Measurements from ENCODE around the gene HHATL.
"Not testable (repeated sequence)": the region's sequence is repeated elsewhere in the genome, so short reads cannot be mapped to it uniquely, and the experiment has no call there.

The HHATL gene

DNA sequence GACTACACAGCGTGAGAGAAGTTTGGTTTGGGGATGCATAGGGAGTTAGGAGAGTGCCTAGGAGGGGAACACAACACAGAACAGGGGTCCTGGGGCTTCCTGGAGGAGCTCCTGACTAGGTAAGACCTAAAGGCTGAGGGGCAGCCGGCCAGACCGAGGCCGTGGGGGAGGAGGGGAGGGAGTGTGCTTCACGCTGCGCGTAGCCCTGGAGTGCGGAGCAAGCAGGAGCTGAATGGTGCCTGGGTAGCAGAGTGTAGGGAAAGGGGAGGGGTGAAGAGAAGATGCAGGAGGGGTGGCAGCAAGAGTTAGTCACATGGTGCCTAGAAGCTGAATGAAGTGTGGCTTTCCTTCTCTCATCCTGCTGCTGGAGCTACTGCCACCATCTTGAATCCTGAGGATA is 32.4 kb upstream of the HHATL start:
- FAIRE-seq (no peak), DNase-seq (ENCODE audit: extremely low spot score, insufficient read length, low read depth) (no peak)

DNA sequence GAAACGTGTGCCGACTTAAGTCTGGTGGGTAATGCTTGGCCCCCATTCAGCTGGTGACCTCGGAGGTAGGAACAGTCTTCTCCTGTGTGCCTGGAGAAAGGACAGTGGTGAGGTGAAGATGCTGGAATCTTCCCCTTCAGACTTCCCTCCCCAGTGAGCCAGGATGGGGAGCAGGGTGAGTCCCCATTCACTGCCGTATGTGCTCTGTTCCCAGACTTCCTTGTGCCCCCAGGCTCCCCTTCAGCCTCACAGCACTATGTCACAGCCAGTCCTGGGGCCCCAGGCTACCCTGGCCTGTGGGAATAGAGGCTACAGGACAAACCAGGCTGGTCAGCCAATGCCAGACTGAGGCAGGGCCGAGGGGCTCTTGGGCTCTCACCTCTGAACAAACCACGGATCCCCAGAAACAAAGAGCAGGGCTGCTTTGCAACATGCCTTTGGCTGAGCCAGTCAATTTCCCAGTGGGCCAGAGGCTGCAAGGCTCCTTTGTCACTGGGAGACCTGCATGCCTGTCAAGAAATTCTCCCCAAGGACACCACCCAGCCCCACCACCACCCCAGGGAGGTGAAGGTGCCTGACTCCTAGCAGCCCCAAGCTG is 31.8 kb upstream of the HHATL start:
- no peak for FAIRE-seq
- no peak for DNase-seq (ENCODE audit: extremely low spot score, insufficient read length, low read depth)

DNA sequence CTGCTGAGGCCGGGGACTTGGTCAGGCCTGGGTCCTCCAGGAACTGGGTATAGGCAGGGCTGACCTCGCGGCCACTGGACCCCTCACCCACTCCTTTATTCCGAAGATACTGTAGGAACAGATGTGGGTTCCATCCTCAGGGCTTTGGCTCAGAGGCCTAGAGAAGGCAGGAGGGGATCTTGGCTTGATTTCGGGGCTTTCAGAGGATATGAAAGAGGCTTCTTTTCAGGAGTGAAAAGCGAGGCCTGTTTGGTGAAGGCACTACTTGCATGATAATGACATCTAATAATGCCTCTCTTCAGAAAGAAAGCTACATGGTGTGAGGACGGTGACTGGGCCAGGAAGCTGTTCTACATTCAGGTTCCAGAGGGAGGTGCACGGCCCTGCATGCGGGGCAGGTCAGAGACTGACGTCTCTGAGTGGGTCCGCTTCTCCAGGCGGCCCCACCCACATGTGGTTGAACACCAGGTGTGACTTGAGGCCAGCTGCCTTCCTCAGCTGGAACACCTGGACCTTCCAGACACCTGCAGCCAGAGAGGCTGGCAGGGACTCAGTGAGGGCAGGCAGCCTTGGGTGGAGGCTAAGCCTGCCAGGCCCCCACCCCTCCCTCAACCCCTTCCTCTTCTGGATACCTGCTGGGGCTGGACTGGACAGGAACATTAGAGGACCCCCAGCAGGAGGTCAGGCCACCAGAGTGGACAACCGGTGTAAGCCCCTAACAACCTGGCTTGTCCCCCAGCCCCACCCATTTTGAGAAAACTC is 31.1 kb upstream of the HHATL start:
- no peak for DNase-seq (ENCODE audit: extremely low spot score, insufficient read length, low read depth)
- no peak for FAIRE-seq

DNA sequence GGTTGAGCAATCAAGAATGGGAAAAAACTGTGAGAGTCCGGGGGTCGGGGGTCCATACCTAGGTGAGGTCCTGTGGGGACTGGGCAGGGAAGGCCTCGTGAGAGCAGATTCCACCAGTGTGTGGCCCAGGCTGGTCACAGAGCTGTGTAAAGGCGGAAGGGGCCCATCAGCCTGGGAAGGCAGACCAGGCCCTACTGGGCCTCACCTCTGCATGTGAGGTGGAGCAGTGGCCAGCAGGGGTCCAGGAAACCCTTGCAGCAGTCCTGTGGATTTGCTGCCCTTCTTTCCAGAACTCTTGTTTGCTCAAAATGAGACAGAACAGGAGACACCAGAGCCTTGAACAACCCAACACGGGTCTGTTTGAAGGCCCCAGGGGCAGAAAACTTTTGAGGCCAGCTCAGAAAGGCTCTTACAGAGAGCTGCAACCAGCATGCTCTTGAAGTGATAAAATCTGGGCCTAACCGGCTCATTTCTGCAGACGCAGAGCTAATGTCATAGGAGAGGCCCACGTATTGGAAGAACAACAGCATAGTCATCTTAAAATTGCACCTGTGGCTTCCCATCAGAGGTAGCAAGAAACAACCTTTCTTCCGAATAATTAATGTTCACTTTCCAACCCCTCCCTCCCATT is 30.3 kb upstream of the HHATL start:
- no peak for FAIRE-seq
- no peak for DNase-seq (ENCODE audit: extremely low spot score, insufficient read length, low read depth)

GRCh38 chr3:42732196-42732828 is 29.7 kb upstream of the HHATL start:
- FAIRE-seq (no peak), DNase-seq (ENCODE audit: extremely low spot score, insufficient read length, low read depth) (no peak)

GRCh38 chr3:42731476-42732195 is 29.0 kb upstream of the HHATL start:
- DNase-seq (ENCODE audit: extremely low spot score, insufficient read length, low read depth): no peak
- no peak for FAIRE-seq

DNA sequence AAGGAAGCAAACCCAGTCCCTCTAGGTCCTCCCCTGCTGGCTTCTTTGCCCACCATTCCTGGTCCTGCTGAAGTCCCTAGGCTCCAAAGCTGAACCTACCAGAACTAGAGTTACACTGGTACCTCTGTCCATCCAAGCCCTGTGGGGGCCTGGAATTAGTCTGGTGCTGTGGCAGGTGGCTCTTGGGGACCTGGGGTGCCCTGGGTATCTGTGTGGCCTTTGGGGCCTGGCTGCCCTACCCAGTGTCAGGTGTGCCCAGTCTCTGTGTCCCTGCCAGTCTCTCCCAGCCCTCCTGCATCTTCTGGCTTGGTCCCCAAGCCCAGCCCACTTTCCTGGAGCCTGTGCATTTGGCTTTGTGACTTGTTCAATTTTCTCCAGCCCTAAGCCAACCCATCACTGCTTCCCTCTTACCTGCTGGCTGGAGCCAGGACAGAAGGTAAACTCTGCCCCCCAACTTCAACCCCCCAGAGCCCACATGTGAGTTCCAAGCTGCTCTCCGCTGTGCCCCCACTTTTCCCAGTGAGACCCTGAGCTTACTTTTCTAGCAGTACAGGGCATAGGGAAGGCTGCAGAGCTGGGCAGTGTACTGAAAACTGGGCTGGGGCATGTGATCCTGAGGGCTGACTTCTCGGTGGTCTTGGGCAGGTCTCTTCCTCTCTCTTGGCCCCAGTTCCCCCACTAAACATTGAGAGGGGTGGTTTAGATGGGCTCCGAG is 28.3 kb upstream of the HHATL start:
- DNase-seq (ENCODE audit: extremely low spot score, insufficient read length, low read depth) (no peak), FAIRE-seq (no peak)

- DNase-seq (ENCODE audit: extremely low spot score, insufficient read length, low read depth) (no peak), FAIRE-seq (no peak)
These were observed 27.7 kb upstream of the HHATL start for GRCh38 chr3:42730294-42730693.

- FAIRE-seq (no peak), DNase-seq (ENCODE audit: extremely low spot score, insufficient read length, low read depth) (no peak)
These were observed 27.0 kb upstream of the HHATL start for GRCh38 chr3:42729404-42730145.

DNA sequence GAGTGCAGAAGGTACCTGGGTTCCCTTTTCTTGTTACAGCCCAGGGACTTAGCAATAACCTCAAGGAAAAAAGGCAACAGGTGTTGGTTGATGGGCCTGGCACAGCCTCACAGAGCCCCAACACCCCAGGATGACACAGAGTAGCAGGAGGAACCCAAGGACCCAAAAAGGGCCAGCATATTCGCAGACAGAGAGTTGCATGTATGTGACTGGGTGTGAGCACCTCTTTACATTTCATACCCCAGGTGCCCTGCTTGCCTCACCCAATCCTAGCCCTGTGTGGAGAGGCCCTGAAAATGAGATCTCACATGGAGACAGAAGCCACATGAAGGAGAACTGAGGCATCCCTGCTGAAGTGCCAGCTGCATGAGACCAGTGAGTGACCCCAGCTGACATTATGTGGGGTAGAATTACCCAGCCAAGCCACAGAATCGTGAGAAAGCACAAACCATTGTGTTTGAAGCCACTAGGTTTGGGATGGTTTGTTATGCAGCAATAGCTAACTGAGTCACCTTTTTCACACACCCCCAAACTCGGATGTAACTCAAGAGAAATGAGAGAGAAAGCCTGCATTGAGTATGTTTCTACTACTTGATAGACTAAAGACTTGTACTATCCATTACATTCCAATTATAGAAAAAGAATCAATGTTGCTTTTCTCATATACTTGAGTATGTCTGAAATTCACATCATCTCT is 26.2 kb upstream of the HHATL start:
- DNase-seq (ENCODE audit: extremely low spot score, insufficient read length, low read depth) (no peak), FAIRE-seq (no peak)

- no peak for FAIRE-seq
- DNase-seq (ENCODE audit: extremely low spot score, insufficient read length, low read depth): no peak
These were observed 25.5 kb upstream of the HHATL start for GRCh38 chr3:42728056-42728455.

DNA sequence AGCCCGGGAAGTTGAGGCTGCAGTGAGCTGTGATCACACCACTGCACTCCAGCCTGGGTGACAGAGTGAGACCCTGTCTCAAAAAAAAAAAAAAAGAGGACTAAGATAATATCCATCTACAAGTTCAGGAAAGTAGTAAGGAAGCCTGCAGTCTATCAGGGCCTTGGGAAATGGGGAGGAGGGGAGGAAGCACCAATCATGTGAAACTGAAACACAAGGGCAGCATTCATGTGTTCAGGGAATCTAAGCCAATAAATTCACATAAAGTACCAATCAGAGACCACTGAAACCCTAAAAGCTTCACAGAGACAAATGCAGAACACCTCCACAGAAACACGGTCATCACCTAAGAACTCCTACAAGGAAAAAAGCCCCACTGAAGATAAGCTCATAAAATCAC is 22.9 kb upstream of the HHATL start:
- DNase-seq (ENCODE audit: extremely low spot score, insufficient read length, low read depth): no peak
- FAIRE-seq: no peak

DNA sequence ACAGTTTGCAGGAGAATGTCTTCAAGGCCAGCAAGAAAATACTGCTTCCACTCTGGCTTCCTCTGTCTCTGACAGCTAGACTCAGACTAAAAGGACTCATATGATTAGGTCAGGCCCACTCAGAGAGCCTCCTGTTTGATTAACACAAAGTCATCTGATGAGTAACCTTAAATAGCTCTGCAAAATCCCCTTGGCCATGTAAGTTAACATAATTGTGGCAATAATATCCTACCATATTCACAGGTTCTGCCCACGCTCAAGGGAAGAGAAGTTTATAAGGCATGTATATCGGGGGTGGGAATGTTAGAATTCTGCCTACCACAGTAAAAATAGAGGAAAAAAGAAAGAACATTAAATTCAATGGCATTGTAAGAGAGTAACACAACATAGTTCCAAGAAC is 20.6 kb upstream of the HHATL start:
- FAIRE-seq (no peak), DNase-seq (ENCODE audit: extremely low spot score, insufficient read length, low read depth) (no peak)

GRCh38 chr3:42722442-42722841 is 19.8 kb upstream of the HHATL start:
- FAIRE-seq; DNase-seq (ENCODE audit: extremely low spot score, insufficient read length, low read depth): not testable (repeated sequence)

GRCh38 chr3:42721690-42722089 is 19.1 kb upstream of the HHATL start:
- no peak for FAIRE-seq

GRCh38 chr3:42720126-42720525 is 17.5 kb upstream of the HHATL start:
- DNase-seq (ENCODE audit: extremely low spot score, insufficient read length, low read depth) (no peak), FAIRE-seq (no peak)

More at GRCh38 chr3:42721690-42722089, 19.1 kb upstream of the HHATL start:
- DNase-seq (ENCODE audit: extremely low spot score, insufficient read length, low read depth): no peak

GRCh38 chr3:42719002-42719401 is 16.4 kb upstream of the HHATL start:
- DNase-seq (ENCODE audit: extremely low spot score, insufficient read length, low read depth): no peak
- no peak for FAIRE-seq

GRCh38 chr3:42718338-42718737 is 15.7 kb upstream of the HHATL start:
- FAIRE-seq: no peak
- DNase-seq (ENCODE audit: extremely low spot score, insufficient read length, low read depth): no peak
